Neural cell (in vitro differentiated cells): ENCODE results near the gene ITGB3. TPM values are rescaled to one million over a fixed set of nuclear protein-coding genes. Genes with fewer than 3 reads are reported as not detected.

Experiments used
- H2AFZ ChIP-seq: fragments of 200-600, 300-800 bp; sonication (generic), shearing (Covaris generic); 2 replicates; pipeline ENCODE4 v1.6.0; 2014; ENCODE audit warnings: low read depth, mild to moderate bottlenecking, antibody characterized with exemption, low read length, moderate library complexity
- H3F3A ChIP-seq: fragments of 200-600 bp; shearing (Covaris generic); 2 replicates; pipeline ENCODE4 v1.6.1; 2016; ENCODE audit warnings: mild to moderate bottlenecking, moderate library complexity, mixed read lengths, antibody characterized with exemption, low read length; ENCODE audit not compliant: insufficient read depth, poor library complexity, severe bottlenecking
- H3K27ac ChIP-seq: fragments of 200-600, 300-800 bp; sonication (generic), shearing (Covaris generic); 2 replicates; pipeline ENCODE4 v1.5.1; 2014; ENCODE audit warnings: mild to moderate bottlenecking, low read length, moderate library complexity
- H3K27me3 ChIP-seq: fragments of 300-800, 200-600 bp; sonication (generic), shearing (Covaris generic); 2 replicates; pipeline ENCODE4 v1.6.0; 2014; ENCODE audit warnings: mild to moderate bottlenecking, low read depth, low read length, moderate library complexity; ENCODE audit not compliant: insufficient read depth
- H3K36me3 ChIP-seq: fragments of 300-800, 200-600 bp; sonication (generic), shearing (Covaris generic); 2 replicates; pipeline ENCODE4 v1.5.1; 2014; ENCODE audit warnings: mild to moderate bottlenecking, antibody characterized with exemption, low read length, moderate library complexity; ENCODE audit not compliant: insufficient read depth
- H3K4me2 ChIP-seq: fragments of 300-800, 200-600 bp; sonication (generic), shearing (Covaris generic); 2 replicates; pipeline ENCODE4 v1.6.0; 2014; ENCODE audit warnings: mild to moderate bottlenecking, low read length
- H3K4me3 ChIP-seq: fragments of 300-800, 200-600 bp; sonication (generic), shearing (Covaris generic); 2 replicates; pipeline ENCODE4 v1.5.1; 2014; ENCODE audit warnings: mild to moderate bottlenecking, low read length, moderate library complexity
- H3K79me2 ChIP-seq: fragments of 200-600 bp; shearing (Covaris generic); replicated peaks from 2 replicates; pipeline ENCODE4 v1.6.0; 2014; ENCODE audit warnings: mild to moderate bottlenecking, low read length, moderate library complexity; ENCODE audit not compliant: insufficient read depth
- H3K9ac ChIP-seq: fragments of 300-800, 200-600 bp; sonication (generic), shearing (Covaris generic); 2 replicates; pipeline ENCODE4 v1.6.1; 2016; ENCODE audit warnings: mild to moderate bottlenecking, low read length, mixed read lengths
- H3K9me2 ChIP-seq: fragments of 200-600 bp; shearing (Covaris generic); 2 replicates; pipeline ENCODE4 v1.6.1; 2016; ENCODE audit warnings: mild to moderate bottlenecking, low read length, mixed read lengths; ENCODE audit not compliant: insufficient read depth
- H3K9me3 ChIP-seq: fragments of 200-600, 300-800 bp; sonication (generic), shearing (Covaris generic); 2 replicates; pipeline ENCODE4 v1.6.1; 2016; ENCODE audit warnings: mild to moderate bottlenecking, mixed run types, low read length, moderate library complexity, mixed read lengths
- H4K20me1 ChIP-seq: fragments of 200-600 bp; shearing (Covaris generic); 2 replicates; pipeline ENCODE4 v1.6.1; 2016; ENCODE audit warnings: mild to moderate bottlenecking, mixed run types; ENCODE audit not compliant: insufficient read depth
- CTCF ChIP-seq: fragments of 450-650 bp; IDR thresholded peaks from 2 replicates; pipeline ENCODE4 v1.5.1; 2014; ENCODE audit warnings: antibody characterized with exemption, mild to moderate bottlenecking, moderate library complexity; ENCODE audit not compliant: poor library complexity, severe bottlenecking
- EP300 ChIP-seq: fragments of 450-650 bp; conservative IDR thresholded peaks from 2 replicates; pipeline ENCODE4 v1.6.1; 2014; ENCODE audit warnings: antibody characterized with exemption, mild to moderate bottlenecking, moderate library complexity; ENCODE audit not compliant: poor library complexity, severe bottlenecking
- EZH2 ChIP-seq: fragments of 200-600, 300-800 bp; shearing (Covaris generic), sonication (generic); IDR thresholded peaks from 2 replicates; pipeline ENCODE4 v1.6.1; 2014; ENCODE audit warnings: antibody characterized with exemption, low read length, borderline replicate concordance, mild to moderate bottlenecking; ENCODE audit not compliant: insufficient read depth, poor library complexity, severe bottlenecking
- MXI1 ChIP-seq: fragments of 450-650 bp; conservative IDR thresholded peaks from 2 replicates; pipeline ENCODE4 v1.6.1; 2014; ENCODE audit warnings: antibody characterized with exemption, mild to moderate bottlenecking; ENCODE audit not compliant: poor library complexity, severe bottlenecking
- POLR2AphosphoS5 ChIP-seq: IDR thresholded peaks from 2 replicates; pipeline ENCODE4 v1.6.1; 2012
- RAD21 ChIP-seq: fragments of 450-650 bp; conservative IDR thresholded peaks from 2 replicates; pipeline ENCODE4 v1.6.1; 2014; ENCODE audit warnings: antibody characterized with exemption, mild to moderate bottlenecking, moderate library complexity
- REST ChIP-seq: IDR thresholded peaks from 2 replicates; pipeline ENCODE4 v1.6.1; 2012; ENCODE audit warnings: borderline replicate concordance
- SMC3 ChIP-seq: fragments of 450-650 bp; conservative IDR thresholded peaks from 2 replicates; pipeline ENCODE4 v1.6.1; 2014; ENCODE audit warnings: antibody characterized with exemption, mild to moderate bottlenecking, moderate library complexity; ENCODE audit not compliant: poor library complexity
- TAF1 ChIP-seq: IDR thresholded peaks from 2 replicates; pipeline ENCODE4 v1.6.1; 2012; ENCODE audit warnings: low read depth
- polyA plus RNA-seq: library from polyadenylated mRNA; depleted of rRNA; stranded (reverse); fragments of >200 nt; gene quantifications from 2 replicates; pipeline ENCODE4 v1.2.3, GENCODE V29; 2014

Gene ITGB3
- polyA plus RNA-seq, 1 donor from 2014 or later, result not detected

- H3K4me2 ChIP-seq, result no peak overlapping the region
- H3K36me3 ChIP-seq, result no peaks in the 10 kb centered on the region
- no peaks in the 10 kb centered on the region for H3K27me3 ChIP-seq
- no peak overlapping the region for H3K4me3 ChIP-seq
- no peaks in the 10 kb centered on the region for H3K9me2 ChIP-seq
- H3K79me2 ChIP-seq, result no peaks in the 10 kb centered on the region
- H3K9me3 ChIP-seq, result no peaks in the 10 kb centered on the region
- H4K20me1 ChIP-seq, result no peaks in the 10 kb centered on the region
- no peak overlapping the region for H2AFZ ChIP-seq
- H3K27ac ChIP-seq, result no peak overlapping the region
- H3F3A ChIP-seq, result no peaks in the 10 kb centered on the region
- TF ChIP-seq TAF1, result no peak
- TF ChIP-seq EZH2, result no peak
- no peak for TF ChIP-seq RAD21
- no peak for TF ChIP-seq REST
- no peak for TF ChIP-seq POLR2AphosphoS5
- no peak for TF ChIP-seq SMC3
- no peak for TF ChIP-seq MXI1
- no peak for TF ChIP-seq EP300
- TF ChIP-seq CTCF, result no peak
- no peak overlapping the region for H3K9ac ChIP-seq
Measured at GRCh38 chr17:47332287-47332686, 78.7 kb downstream of the ITGB3 start.

GRCh38 chr17:47335101-47335936 lies 81.7 kb downstream of the ITGB3 start:
- Histone ChIP-seq H3K27ac (no peak overlapping the region), H3K9ac (no peak overlapping the region), H3K9me3 (no peaks in the 10 kb centered on the region), H3K4me2 (no peak overlapping the region), H3K79me2 (no peaks in the 10 kb centered on the region), H2AFZ (no peak overlapping the region), H3F3A (no peaks in the 10 kb centered on the region), H3K27me3 (no peaks in the 10 kb centered on the region), H4K20me1 (no peaks in the 10 kb centered on the region), H3K9me2 (no peaks in the 10 kb centered on the region), H3K36me3 (no peaks in the 10 kb centered on the region), H3K4me3 (no peak overlapping the region)
- TF ChIP-seq CTCF (no peak), SMC3 (no peak), POLR2AphosphoS5 (no peak), MXI1 (no peak), EP300 (no peak), TAF1 (no peak), RAD21 (no peak), REST (no peak), EZH2 (no peak)
